Transverse colon (tissue), 3 donors: ENCODE results near the gene ADD1.

Source experiments
- POLR2A ChIP-seq: fragments of 450-650 bp; IDR thresholded peaks from one replicate; pipeline ENCODE4 v1.6.1; 2016; ENCODE audit warnings: antibody characterized with exemption, mild to moderate bottlenecking, moderate library complexity
- TF ChIP-seq, protein P1 (sequence below), 5 experiments: fragments of 200-600 bp in 3 of 5; fragments of 450-650 bp in 2 of 5; sonication (generic) in 3 of 5; IDR thresholded peaks; 1 replicate in 2 of 5; 2 replicates in 3 of 5; pipeline ENCODE4 v1.5.1; 2016 to 2017; ENCODE audit warnings: antibody characterized with exemption in 5 of 5, inconsistent platforms in 3 of 5, mild to moderate bottlenecking in 2 of 5, moderate library complexity in 1 of 5

DNA sequence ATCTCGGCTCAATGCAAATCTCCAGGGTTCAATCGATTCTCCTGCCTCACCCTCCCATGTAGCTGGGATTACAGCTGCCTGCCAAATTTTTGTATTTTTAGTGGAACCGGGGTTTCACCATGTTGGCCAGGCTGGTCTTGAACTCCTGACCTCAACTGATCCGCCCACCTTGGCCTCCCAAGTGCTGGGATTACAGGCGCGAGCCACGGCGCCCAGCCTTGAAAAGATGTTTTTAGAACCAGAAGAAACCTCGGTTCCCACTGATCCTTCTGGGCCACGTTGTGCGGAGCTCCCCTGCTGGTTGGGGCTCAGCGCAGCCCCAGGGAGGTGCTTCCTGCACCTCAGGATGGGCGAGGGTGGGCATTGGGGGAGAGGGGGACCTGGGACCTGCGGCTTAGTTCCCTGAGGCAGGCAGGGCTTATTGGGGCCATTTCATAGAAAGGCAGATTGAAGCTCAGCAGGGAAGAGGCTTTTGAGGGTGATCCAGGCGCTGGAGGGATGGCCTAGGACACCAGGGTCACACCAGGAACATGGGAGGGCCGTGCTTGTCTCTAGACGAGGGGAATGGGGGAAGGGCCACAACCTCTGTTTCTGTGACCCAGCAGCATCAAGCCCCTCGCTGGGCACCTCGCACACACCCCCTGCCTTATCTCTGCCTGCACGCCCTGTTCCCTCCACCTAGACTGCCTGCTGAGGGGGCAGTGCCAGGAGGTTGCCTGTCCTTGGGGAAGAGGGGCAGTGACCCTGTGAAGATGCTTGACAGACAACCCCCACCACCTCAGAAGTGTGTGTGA lies 6.3 kb upstream of the ADD1 start:
- TF ChIP-seq, protein P1, sequence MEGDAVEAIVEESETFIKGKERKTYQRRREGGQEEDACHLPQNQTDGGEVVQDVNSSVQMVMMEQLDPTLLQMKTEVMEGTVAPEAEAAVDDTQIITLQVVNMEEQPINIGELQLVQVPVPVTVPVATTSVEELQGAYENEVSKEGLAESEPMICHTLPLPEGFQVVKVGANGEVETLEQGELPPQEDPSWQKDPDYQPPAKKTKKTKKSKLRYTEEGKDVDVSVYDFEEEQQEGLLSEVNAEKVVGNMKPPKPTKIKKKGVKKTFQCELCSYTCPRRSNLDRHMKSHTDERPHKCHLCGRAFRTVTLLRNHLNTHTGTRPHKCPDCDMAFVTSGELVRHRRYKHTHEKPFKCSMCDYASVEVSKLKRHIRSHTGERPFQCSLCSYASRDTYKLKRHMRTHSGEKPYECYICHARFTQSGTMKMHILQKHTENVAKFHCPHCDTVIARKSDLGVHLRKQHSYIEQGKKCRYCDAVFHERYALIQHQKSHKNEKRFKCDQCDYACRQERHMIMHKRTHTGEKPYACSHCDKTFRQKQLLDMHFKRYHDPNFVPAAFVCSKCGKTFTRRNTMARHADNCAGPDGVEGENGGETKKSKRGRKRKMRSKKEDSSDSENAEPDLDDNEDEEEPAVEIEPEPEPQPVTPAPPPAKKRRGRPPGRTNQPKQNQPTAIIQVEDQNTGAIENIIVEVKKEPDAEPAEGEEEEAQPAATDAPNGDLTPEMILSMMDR (IDR thresholded peaks at IDR 0.05): no peak
- TF ChIP-seq POLR2A: no peak
